Heart left ventricle (tissue), 16 donors: Measurements from ENCODE around the gene FAM234A. TPM values are rescaled to one million over a fixed set of nuclear protein-coding genes. Genes with fewer than 3 reads are reported as not detected.

Experiments
- ATAC-seq, 4 donors: fragments of 200-7000 bp; cut with Tn5 transposase; one replicate each; pipeline ENCODE4 v1.9.1; 2020 to 2022; ENCODE audit warnings: moderate library complexity in 4 of 4, mild to moderate bottlenecking in 3 of 4, moderate number of reproducible peaks in 1 of 4
- DNase-seq, 5 donors: peaks; one replicate each; pipeline ENCODE4 v3.0.0-alpha.2; 2020
- H3K27ac ChIP-seq, 12 donors: fragments of 200-600 bp; sonication (generic) in 4 of 12; one replicate each; pipeline versions ENCODE4 v1.5.0 to v1.8.0; 2016 to 2022; ENCODE audit warnings: mild to moderate bottlenecking in 2 of 12
- H3K27me3 ChIP-seq, 9 donors: fragments of 200-600 bp; sonication (generic) in 2 of 9; one replicate each; pipeline versions ENCODE4 v1.5.1 to v1.8.0; 2016 to 2022; ENCODE audit warnings: mild to moderate bottlenecking in 3 of 9
- H3K36me3 ChIP-seq, 9 donors: fragments of 200-600 bp; sonication (generic) in 2 of 9; one replicate each; pipeline versions ENCODE4 v1.5.0 to v1.8.0; 2018 to 2022; ENCODE audit warnings: mild to moderate bottlenecking in 2 of 9
- H3K4me1 ChIP-seq, 12 donors: fragments of 200-600 bp; sonication (generic) in 4 of 12; one replicate each; pipeline versions ENCODE4 v1.5.0 to v1.8.0; 2016 to 2022; ENCODE audit warnings: mild to moderate bottlenecking in 3 of 12
- H3K4me3 ChIP-seq, 12 donors: fragments of 200-600 bp; sonication (generic) in 4 of 12; one replicate each; pipeline versions ENCODE4 v1.5.0 to v1.8.0; 2017 to 2022; ENCODE audit warnings: mild to moderate bottlenecking in 9 of 12, moderate library complexity in 4 of 12
- H3K9me3 ChIP-seq, 12 donors: fragments of 200-600 bp; sonication (generic) in 4 of 12; one replicate each; pipeline versions ENCODE4 v1.5.0 to v1.8.0; 2016 to 2022; ENCODE audit warnings: mild to moderate bottlenecking in 1 of 12
- CTCF ChIP-seq, 12 donors: fragments of 200-600 bp; sonication (generic) in 4 of 12; IDR thresholded peaks; one replicate each; pipeline versions ENCODE4 v1.5.0 to v1.8.0; 2018 to 2022; ENCODE audit warnings: antibody characterized with exemption in 12 of 12, mild to moderate bottlenecking in 5 of 12
- POLR2A ChIP-seq, 2 donors: fragments of 450-650 bp; IDR thresholded peaks; one replicate each; pipeline ENCODE4 v1.6.1; 2017; ENCODE audit warnings: antibody characterized with exemption in 2 of 2, mild to moderate bottlenecking in 2 of 2, moderate library complexity in 2 of 2
- WGBS, 4 donors: extraction: QIAGEN DNeasy Blood & Tissue Kit in 2 of 4; methylation state at CpG; one replicate each; pipeline versions ENCODE4 v1.1.5 to v1.1.7; 2013 to 2018; 5-methylcytosine and 5-hydroxymethylcytosine counted together
- intact Hi-C, 10 donors: fragments of 100-400 bp; cut with DNase I; formaldehyde crosslinking; loops; one replicate each; pipeline versions ENCODE4 v1.11.1 to v1.14.2; 2022
- long read RNA-seq, 3 donors: library from polyadenylated mRNA; unstranded; transcript quantifications; one replicate each; pipeline ENCODE4 v2.0.0, GENCODE V29; 2020 to 2021
- polyA plus RNA-seq, 2 donors: library from polyadenylated mRNA; stranded (reverse); fragments of 200-250 nt; gene quantifications; one replicate each; pipeline ENCODE4 v1.2.3, GENCODE V29; 2013
- total RNA-seq, 9 donors: library from RNA; depleted of rRNA in 2 of 9; stranded (reverse); fragments of >200 nt in 2 of 9; fragmentation: NEBNext Ultra II Directional in 3 of 9; extraction: Animal tissue kit (Norgen Biotek cat#: 25700) in 3 of 9; gene quantifications; one replicate each; pipeline versions ENCODE4 v1.1.0 to v1.2.4, GENCODE V29; 2016 to 2023
- donor health status: ischemic (EF 13 %, LVEDD 7.1; RV severe dilation, severe dysfunction).
- donor health status: healthy with polysubstance abuse.
- donor health status: DM: no; HTN: yes; CAD: no.
- donor health status: DM: no; HTN: no; CAD: no.
- donor health status: ischemic (EF 25% LVEDD 6.9; RV normal size, moderate dysfunction).
- donor health status: ischemic (EF 25% LVEDD 5.7; RV mildly dilated, moderate dysfunction).
- donor health status: healthy.
- donor health status: DM: yes; HTN: yes; CAD: no.
- donor health status: ischemic (EF 35%, LVEDD 5.7; RV mildly dilated, moderate dysfunction).
- donor health status: nonischemic (EF 11% LVEDD 7.7; RV severe dilation, severe dysfunction).
- donor health status: DM: yes; HTN: yes; CAD: no.
- donor health status: PGD.
- donor health status: ischemic (EF 29% LVEDD 5.4; RV normal size, mild dysfunction).
- donor health status: nonischemic (EF 23%, LVEDD 6.1; RV moderate dilation, normal function).

FAM234A gene
- 100 to 1,000 TPM; 132 to 201 (median 148) TPM for total RNA-seq
- 100 to 1,000 TPM; 110 to 124 TPM for polyA plus RNA-seq
- long read RNA-seq, donor 1, transcript FAM234A-203 (13 exons, 3,213 nt), result major isoform, 96 of 223 reads
- long read RNA-seq, donor 1, partial matches to known transcripts, result 76 of 223 reads
- long read RNA-seq, donor 1, other reads (novel, unspliced or antisense), result 51 of 223 reads
- long read RNA-seq, donor 2, transcript FAM234A-203 (13 exons, 3,213 nt), result major isoform, 457 of 930 reads
- long read RNA-seq, donor 2, partial matches to known transcripts, result 224 of 930 reads
- long read RNA-seq, donor 2, other reads (novel, unspliced or antisense), result 244 of 930 reads
- long read RNA-seq, donor 3, transcript FAM234A-203 (13 exons, 3,213 nt), result major isoform, 133 of 267 reads
- long read RNA-seq, donor 3, partial matches to known transcripts, result 89 of 267 reads
- long read RNA-seq, donor 3, other reads (novel, unspliced or antisense), result 45 of 267 reads

GRCh38 chr16:234468-235305, at the start of gene FAM234A:
Gene FAM234A (plus strand): TSS chr16:234821. CDS start chr16:254414, 19,593 bp downstream.
- H3K36me3 ChIP-seq, result peaks cover 0 to 4% (median 0%) of the 10 kb centered on the region in 9 donors
- DNase-seq, result peak; percentile 95 to 96 (median 96)
- TF ChIP-seq CTCF (IDR thresholded peaks at IDR 0.05), result peak in 11 of 12 donors; percentile 4 to 62 (median 43)
- TF ChIP-seq POLR2A (IDR thresholded peaks at IDR 0.05), result peak; percentile 85 to 98
- no peaks in the 10 kb centered on the region for H3K9me3 ChIP-seq
- H3K4me1 ChIP-seq, result peaks cover 0 to 26% (median 15%) of the 10 kb centered on the region in 12 donors
- H3K27ac ChIP-seq, result peak within 1 kb of the TSS; percentile 89 to 99 (median 98)
- H3K4me3 ChIP-seq, result peak within 1 kb of the TSS; percentile 73 to 98 (median 92)
- intact Hi-C loops, result loop anchor here in 5 of 10 donors (2.0 to 5.0 kb wide), 2 partner anchors 118 kb away; partner anchors contain the start of gene AXIN1 (in 5 of the 5)
- ATAC-seq, result peak; percentile 86 to 97 (median 96)
- H3K27me3 ChIP-seq, result no peaks in the 10 kb centered on the region
- WGBS, 4 donors, result 0 to 1% (median 0%) methylated on average over 44 to 85 of the region's 85 CpGs

- H3K27ac ChIP-seq, result no peak overlapping the region
- WGBS, 4 donors, result 82 to 89% (median 85%) methylated on average over 13 of the region's 13 CpGs
- no peak for TF ChIP-seq CTCF (IDR thresholded peaks at IDR 0.05)
- H3K4me3 ChIP-seq, result no peak overlapping the region
- peaks cover 7 to 15% (median 11%) of the 10 kb centered on the region in 12 donors for H3K4me1 ChIP-seq
- DNase-seq (no peak), ATAC-seq (no peak)
- peaks cover 0 to 11% (median under 1%) of the 10 kb centered on the region in 9 donors for H3K27me3 ChIP-seq
- H3K36me3 ChIP-seq, result peaks cover 0 to 35% (median 30%) of the 10 kb centered on the region in 9 donors
- H3K9me3 ChIP-seq, result no peaks in the 10 kb centered on the region
- intact Hi-C loops, result no loop called here
These were observed 49.4 kb upstream of the FAM234A start for GRCh38 chr16:185213-185612.

- TF ChIP-seq CTCF (IDR thresholded peaks at IDR 0.05) (no peak), POLR2A (IDR thresholded peaks at IDR 0.05) (no peak)
- Histone ChIP-seq H3K27ac (no peak overlapping the region), H3K4me1 (peaks cover 7 to 10% (median 7%) of the 10 kb centered on the region in 12 donors), H3K4me3 (no peak overlapping the region), H3K27me3 (peaks cover 0 to 6% (median 0%) of the 10 kb centered on the region in 9 donors), H3K9me3 (no peaks in the 10 kb centered on the region), H3K36me3 (peaks cover 0 to 40% (median 35%) of the 10 kb centered on the region in 9 donors)
- DNase-seq, result no peak
- intact Hi-C loops, result no loop called here
- ATAC-seq, result no peak
- 63 to 87% (median 84%) methylated on average over 8 to 11 of the region's 11 CpGs for WGBS, 4 donors
These were observed 48.9 kb upstream of the FAM234A start for GRCh38 chr16:185691-186090.
